GM23248 (cell line): ENCODE data around the gene RAB40B. TPM values are rescaled to one million over a fixed set of nuclear protein-coding genes. Genes with fewer than 3 reads are reported as not detected.

Source experiments
- DNase-seq: peaks from one replicate; pipeline ENCODE4 v3.0.0-alpha.2; 2015
- H2AFZ ChIP-seq: fragments of 200-600 bp; sonication (generic); 2 replicates; pipeline ENCODE4 v1.6.1; 2016; ENCODE audit warnings: antibody characterized with exemption
- H3F3A ChIP-seq: fragments of 200-600 bp; sonication (generic); 2 replicates; pipeline ENCODE4 v1.6.1; 2016; ENCODE audit warnings: mild to moderate bottlenecking, antibody characterized with exemption, mixed run types; ENCODE audit not compliant: insufficient read depth
- H3K27ac ChIP-seq: fragments of 200-600 bp; sonication (generic); 2 replicates; pipeline ENCODE4 v1.5.1; 2016; ENCODE audit warnings: mild to moderate bottlenecking
- H3K27me3 ChIP-seq: fragments of 200-600 bp; sonication (generic); replicated peaks from 2 replicates; pipeline ENCODE4 v1.6.1; 2016; ENCODE audit warnings: mild to moderate bottlenecking; ENCODE audit not compliant: insufficient read depth
- H3K36me3 ChIP-seq: fragments of 200-600 bp; sonication (generic); 2 replicates; pipeline ENCODE4 v1.6.1; 2016; ENCODE audit warnings: low read depth, mild to moderate bottlenecking
- H3K4me1 ChIP-seq: fragments of 200-600 bp; sonication (generic); 2 replicates; pipeline ENCODE4 v1.6.1; 2016; ENCODE audit warnings: mild to moderate bottlenecking; ENCODE audit not compliant: insufficient read depth
- H3K4me2 ChIP-seq: fragments of 200-600 bp; sonication (generic); one replicate; pipeline ENCODE4 v1.6.1; 2016; ENCODE audit warnings: mild to moderate bottlenecking; ENCODE audit not compliant: unreplicated experiment
- H3K4me3 ChIP-seq: fragments of 200-600 bp; sonication (generic); 2 replicates; pipeline ENCODE4 v1.5.1; 2016; ENCODE audit warnings: mild to moderate bottlenecking
- H3K79me2 ChIP-seq: fragments of 200-600 bp; sonication (generic); 2 replicates; pipeline ENCODE4 v1.6.1; 2016; ENCODE audit warnings: mild to moderate bottlenecking; ENCODE audit not compliant: insufficient read depth
- H3K9ac ChIP-seq: fragments of 200-600 bp; sonication (generic); 2 replicates; pipeline ENCODE4 v1.6.1; 2016; ENCODE audit warnings: mild to moderate bottlenecking
- H3K9me2 ChIP-seq: fragments of 200-600 bp; sonication (generic); 2 replicates; pipeline ENCODE4 v1.6.1; 2016; ENCODE audit warnings: mixed run types, mild to moderate bottlenecking, moderate library complexity; ENCODE audit not compliant: insufficient read depth
- H3K9me3 ChIP-seq: fragments of 200-600 bp; sonication (generic); one replicate; pipeline ENCODE4 v1.6.1; 2017; ENCODE audit warnings: low read depth
- H4K20me1 ChIP-seq: fragments of 200-600 bp; sonication (generic); 2 replicates; pipeline ENCODE4 v1.6.0; 2016; ENCODE audit not compliant: insufficient read depth
- EZH2 ChIP-seq: fragments of 200-600 bp; sonication (generic); IDR thresholded peaks from 2 replicates; pipeline ENCODE4 v1.6.1; 2018; ENCODE audit warnings: antibody characterized with exemption, mild to moderate bottlenecking; ENCODE audit not compliant: insufficient read depth, poor library complexity, severe bottlenecking
- EZH2phosphoT487 ChIP-seq: fragments of 200-600 bp; sonication (generic); IDR thresholded peaks from 2 replicates; pipeline ENCODE4 v1.6.1; 2018; ENCODE audit warnings: antibody characterized with exemption, moderate library complexity, mild to moderate bottlenecking, low read depth; ENCODE audit not compliant: insufficient read depth
- WGBS, 2 experiments: methylation state at CpG; one replicate each; pipeline ENCODE4 v1.1.6; 2015 to 2017; ENCODE audit warnings: low lambda C conversion rate in 2 of 2, low coverage in 1 of 2; ENCODE audit errors: missing lambda C conversion rate in 2 of 2; 5-methylcytosine and 5-hydroxymethylcytosine counted together
- in situ Hi-C: fragments of 300-500 bp; cut with MboI; formaldehyde crosslinking; loops from 2 replicates; pipeline ENCODE4 v1.15.0; 2020
- polyA plus RNA-seq: library from polyadenylated mRNA; unstranded; fragments of >200 nt; fragmentation: Nextera tagmentation; extraction: Ambion mirVana; gene quantifications from 2 replicates; pipeline ENCODE4 v1.2.1, GENCODE V29; 2016
- total RNA-seq: library from RNA; depleted of rRNA; stranded (reverse); fragments of >200 nt; shearing (Covaris generic); gene quantifications from 2 replicates; pipeline ENCODE4 v1.2.3, GENCODE V29; 2014

Gene RAB40B
- total and polyA plus RNA-seq, 2 experiments from 2014 or later = 23.7 to 23.8 TPM

DNA sequence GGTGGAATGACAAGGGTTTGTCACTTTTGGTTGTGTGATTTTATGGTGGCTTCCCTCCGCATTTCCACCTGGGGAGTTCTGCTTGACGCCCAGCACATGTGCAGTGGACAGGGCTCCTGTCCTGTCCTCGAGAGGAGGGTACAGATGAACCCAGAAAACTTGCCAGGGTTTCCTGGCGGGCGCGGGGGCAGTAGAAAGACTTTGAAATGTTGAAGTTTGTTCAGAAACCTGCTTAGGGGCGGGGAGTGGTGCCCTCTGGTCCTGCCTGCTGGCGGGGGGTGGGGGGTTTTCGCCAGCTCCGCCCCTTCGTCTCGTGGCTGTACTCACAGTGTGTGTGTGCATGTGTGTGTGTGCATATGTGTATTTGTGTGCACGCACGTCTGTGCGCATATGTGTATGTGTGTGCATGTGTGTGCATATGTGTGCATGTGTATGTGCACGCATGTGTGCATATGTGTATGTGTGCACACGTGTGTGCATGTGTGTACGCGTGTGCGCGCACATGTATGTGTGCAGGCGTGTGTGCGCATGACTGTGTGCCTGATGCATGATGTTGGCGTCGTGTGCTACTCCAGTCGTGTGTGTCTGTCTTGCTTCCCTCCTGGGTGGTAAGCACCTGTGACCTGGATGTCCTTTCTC lies 24.8 kb upstream of the RAB40B start:
- Histone ChIP-seq H4K20me1 (no peaks in the 10 kb centered on the region), H3K4me2 (no peak overlapping the region), H3K27me3 (no peaks in the 10 kb centered on the region), H2AFZ (no peak overlapping the region), H3K4me3 (no peak overlapping the region), H3K27ac (no peak overlapping the region), H3K36me3 (no peaks in the 10 kb centered on the region; the same call in 1 of the 2 replicates), H3K9me2 (no peaks in the 10 kb centered on the region), H3K79me2 (peaks cover 3% of the 10 kb centered on the region), H3K9ac (no peak overlapping the region), H3F3A (no peaks in the 10 kb centered on the region), H3K4me1 (no peaks in the 10 kb centered on the region), H3K9me3 (no peaks in the 10 kb centered on the region)
- DNase-seq = no peak
- WGBS, 2 experiments = 86 to 88% methylated on average over 25 to 26 of the region's 26 CpGs
- TF ChIP-seq EZH2phosphoT487 (no peak), EZH2 (no peak)
- in situ Hi-C loops = no loop called here

DNA sequence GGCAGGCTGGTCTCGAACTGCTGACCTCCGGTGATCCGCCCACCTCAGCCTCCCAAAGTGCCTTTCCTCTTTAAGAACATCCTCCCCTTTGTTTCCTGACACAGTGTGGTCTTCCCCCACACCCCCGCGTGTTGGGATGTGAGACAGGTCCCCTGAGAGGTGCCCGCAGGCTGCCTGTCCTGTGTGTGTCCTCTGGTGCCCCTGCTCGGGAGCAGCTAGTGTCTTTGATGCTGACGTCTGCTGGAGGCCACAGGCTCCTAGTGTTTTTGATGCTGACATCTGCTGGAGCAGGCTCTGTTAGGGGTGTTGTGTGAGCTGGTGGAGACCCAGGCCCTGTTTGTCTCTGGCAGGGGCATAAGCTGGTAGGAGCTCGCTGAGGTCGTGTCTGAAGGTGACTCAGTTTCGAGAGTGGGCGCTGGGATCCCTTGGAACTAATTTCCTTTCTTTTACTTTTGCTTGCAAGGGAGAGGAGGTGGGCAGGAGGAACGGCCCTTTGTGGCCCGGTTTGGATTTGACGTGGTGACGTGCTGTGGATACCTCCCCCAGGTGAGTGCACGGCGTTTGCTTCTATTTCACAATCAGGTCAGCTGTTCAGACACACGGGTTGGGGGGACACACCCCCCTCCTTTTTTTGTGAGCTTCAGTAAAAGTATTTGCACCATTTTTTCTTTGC lies 24.0 kb upstream of the RAB40B start:
- Histone ChIP-seq H3K4me1 (no peaks in the 10 kb centered on the region), H4K20me1 (no peaks in the 10 kb centered on the region), H2AFZ (no peak overlapping the region), H3K27me3 (no peaks in the 10 kb centered on the region), H3K9me2 (no peaks in the 10 kb centered on the region), H3K9ac (no peak overlapping the region), H3K27ac (no peak overlapping the region), H3K4me3 (no peak overlapping the region), H3K9me3 (no peaks in the 10 kb centered on the region), H3K36me3 (no peaks in the 10 kb centered on the region; the same call in 1 of the 2 replicates), H3K4me2 (no peak overlapping the region), H3F3A (no peaks in the 10 kb centered on the region), H3K79me2 (peaks cover 9% of the 10 kb centered on the region)
- DNase-seq = no peak
- 97% methylated on average over 17 to 19 of the region's 19 CpGs for WGBS, 2 experiments
- TF ChIP-seq EZH2phosphoT487 = no peak
- TF ChIP-seq EZH2 = no peak
- in situ Hi-C loops = no loop called here

DNA sequence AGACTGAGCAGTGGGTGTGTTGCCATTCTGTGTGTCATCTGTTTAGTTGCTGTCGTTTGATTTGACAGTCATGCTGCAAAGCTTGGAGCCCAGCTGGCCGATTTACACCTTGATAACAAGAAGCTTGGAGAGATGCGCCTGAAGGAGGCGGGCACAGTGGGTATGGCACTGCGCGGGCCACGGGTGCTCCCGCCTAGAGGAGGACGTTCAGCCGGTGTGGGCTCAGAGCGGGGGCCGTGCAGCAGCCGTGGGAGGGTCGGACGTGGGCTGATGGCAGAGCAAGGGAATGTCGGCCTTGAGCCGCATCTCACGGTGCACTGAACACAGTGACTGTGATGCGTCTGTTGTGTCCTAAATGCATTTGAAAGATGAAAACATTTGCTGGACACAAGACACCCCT lies 21.7 kb upstream of the RAB40B start:
- no peaks in the 10 kb centered on the region for H3K9me3 ChIP-seq
- H3K36me3 ChIP-seq = no peaks in the 10 kb centered on the region; the same call in 1 of the 2 replicates
- no peak overlapping the region for H3K4me3 ChIP-seq
- no peak overlapping the region for H3K4me2 ChIP-seq
- H4K20me1 ChIP-seq = no peaks in the 10 kb centered on the region
- H3K4me1 ChIP-seq = no peaks in the 10 kb centered on the region
- DNase-seq = no peak
- 89 to 90% methylated on average over 19 of the region's 19 CpGs for WGBS, 2 experiments
- no peaks in the 10 kb centered on the region for H3K9me2 ChIP-seq
- H3K27ac ChIP-seq = no peak overlapping the region
- H3F3A ChIP-seq = no peaks in the 10 kb centered on the region
- no peak overlapping the region for H2AFZ ChIP-seq
- H3K9ac ChIP-seq = no peak overlapping the region
- H3K27me3 ChIP-seq = no peaks in the 10 kb centered on the region
- TF ChIP-seq EZH2phosphoT487 (no peak), EZH2 (no peak)
- peaks cover 10% of the 10 kb centered on the region for H3K79me2 ChIP-seq
- in situ Hi-C loops = no loop called here

- WGBS, 2 experiments = 97 to 98% methylated on average over 18 of the region's 18 CpGs
- Histone ChIP-seq H3K9me2 (no peaks in the 10 kb centered on the region), H3K4me1 (no peaks in the 10 kb centered on the region), H4K20me1 (no peaks in the 10 kb centered on the region), H3K4me2 (no peak overlapping the region), H3K27ac (no peak overlapping the region), H2AFZ (no peak overlapping the region), H3K79me2 (peaks cover 10% of the 10 kb centered on the region), H3K27me3 (no peaks in the 10 kb centered on the region), H3K9me3 (no peaks in the 10 kb centered on the region), H3K9ac (no peak overlapping the region), H3K4me3 (no peak overlapping the region), H3F3A (no peaks in the 10 kb centered on the region), H3K36me3 (no peaks in the 10 kb centered on the region; the same call in 1 of the 2 replicates)
- TF ChIP-seq EZH2phosphoT487 (no peak), EZH2 (no peak)
- DNase-seq = no peak
- in situ Hi-C loops = no loop called here
These were observed 20.6 kb upstream of the RAB40B start for GRCh38 chr17:82718986-82719685.
